ENCODE results near the gene UVRAG. TPM values are rescaled to one million over a fixed set of nuclear protein-coding genes. Genes with fewer than 3 reads are reported as not detected.

Gene UVRAG
- total RNA-seq, 1 donor from 2014 or later, result 80.4 TPM

DNA sequence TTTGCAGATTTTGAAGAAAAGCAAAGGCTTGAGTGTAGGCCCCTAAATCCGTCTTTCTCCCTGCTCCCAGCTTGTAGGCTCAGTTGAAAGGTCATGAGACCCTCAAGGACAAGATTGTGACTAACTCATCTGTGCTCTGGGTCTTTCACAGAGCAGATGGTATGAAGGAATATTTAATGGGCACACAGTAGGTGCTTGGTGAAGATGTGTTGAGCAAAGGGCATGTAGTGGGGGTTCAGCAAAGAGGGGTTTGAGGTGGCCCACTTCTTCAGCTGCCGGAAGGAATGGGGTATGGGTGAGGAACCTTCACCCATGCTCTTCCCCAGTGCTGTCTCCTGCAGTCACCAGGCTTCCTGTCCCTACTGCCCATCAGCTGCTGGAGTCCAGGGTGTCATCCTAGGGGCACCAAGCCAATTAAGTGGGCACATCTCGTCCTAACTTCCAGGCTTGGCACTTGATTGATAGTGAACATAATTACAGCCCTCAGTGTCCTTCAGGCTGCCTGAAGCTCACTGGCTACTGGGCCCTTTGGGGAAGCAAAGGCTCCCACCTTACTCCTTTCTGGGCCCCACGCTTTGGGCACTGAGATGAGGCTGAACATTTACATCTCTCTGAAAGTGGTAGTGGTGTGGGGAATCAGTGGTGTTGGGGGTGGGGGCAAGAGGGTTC is 31.5 kb upstream of the UVRAG start:
- no peak for DNase-seq (ENCODE audit: low spot score)

DNA sequence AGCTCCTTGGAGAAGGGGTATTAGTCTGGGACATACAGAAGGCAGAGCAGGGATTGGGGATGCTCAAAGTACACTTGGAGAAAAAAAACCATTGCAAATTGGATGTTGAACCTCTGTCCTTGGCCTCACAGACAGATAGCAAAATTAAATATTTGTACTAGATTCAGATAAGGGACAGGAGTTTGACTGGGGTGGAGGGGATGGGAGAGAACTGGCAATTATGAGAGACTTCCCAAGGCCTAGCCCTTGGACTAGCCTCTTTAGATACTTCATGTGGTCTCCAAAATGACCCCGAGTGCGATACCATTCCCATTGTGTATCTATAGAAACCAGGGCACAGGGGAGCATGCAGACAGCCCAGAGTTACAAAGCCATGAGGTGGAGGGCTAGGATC is 30.9 kb upstream of the UVRAG start:
- no peak for DNase-seq (ENCODE audit: low spot score)

DNA sequence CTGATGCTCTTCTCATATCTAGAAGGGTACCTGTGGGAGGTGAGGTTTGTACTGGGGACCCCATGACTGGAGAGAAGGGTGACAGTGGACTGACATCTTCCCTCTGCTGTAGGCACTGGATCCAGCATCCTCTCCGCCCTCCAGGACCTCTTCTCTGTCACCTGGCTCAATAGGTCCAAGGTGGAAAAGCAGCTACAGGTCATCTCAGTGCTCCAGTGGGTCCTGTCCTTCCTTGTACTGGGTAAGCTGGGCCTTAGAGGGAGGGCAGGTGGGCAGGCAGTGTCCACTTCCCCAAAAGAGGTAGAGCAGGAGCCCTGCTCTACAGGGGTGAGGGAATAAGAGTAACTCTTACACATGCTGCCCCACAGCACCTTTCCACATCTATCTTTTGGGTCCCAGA is 30.5 kb upstream of the UVRAG start:
- no peak for DNase-seq (ENCODE audit: low spot score)

DNA sequence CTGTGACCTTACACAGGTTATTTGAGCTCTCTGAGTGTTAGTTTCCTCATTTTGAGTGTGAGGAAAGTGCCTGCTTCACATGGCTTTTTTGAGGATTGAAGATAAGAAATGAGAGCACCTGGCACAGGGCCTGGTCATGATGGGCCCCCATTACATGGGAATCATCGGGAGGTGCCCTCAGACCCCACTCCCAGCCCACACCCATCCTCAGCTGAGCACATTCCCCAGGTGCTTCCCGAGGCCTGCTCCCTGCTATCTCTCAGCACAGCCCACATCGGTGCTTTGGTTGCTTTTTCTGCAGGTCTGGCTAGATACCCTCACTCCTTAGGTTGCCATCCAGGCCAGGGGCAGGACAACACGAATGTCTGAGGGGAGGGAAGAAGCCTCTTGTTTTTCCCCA is 29.8 kb upstream of the UVRAG start:
- DNase-seq (ENCODE audit: low spot score), result no peak

DNA sequence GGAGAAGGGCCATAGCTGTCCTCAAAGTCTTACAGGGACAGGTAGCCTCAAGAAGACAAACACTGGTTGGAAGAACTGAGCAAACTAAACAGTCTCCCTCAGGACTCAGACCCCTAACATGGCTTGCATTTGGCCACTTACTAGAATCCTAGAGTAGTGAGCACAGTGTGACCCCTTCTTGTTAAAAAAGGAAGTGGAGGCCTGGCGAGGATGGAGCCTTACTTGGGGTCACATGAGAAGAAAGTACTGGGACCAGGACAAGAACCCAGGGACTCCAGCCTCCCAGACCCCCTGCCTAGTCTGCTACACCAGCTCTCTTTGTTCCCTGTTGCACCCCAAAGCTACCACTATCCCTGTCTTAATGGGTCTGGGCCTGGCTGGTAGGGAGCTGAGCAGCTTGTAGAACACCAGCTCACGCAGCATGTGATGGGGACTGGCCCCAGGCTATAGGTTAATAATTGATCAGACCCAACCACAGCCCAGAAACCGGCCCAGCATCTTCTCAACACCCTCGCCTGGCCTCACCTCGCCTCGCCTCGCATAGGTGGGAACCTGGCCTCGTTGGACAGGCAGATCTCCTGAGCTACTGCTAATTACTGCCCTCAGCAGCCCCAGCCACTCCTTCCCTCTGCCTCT is 28.8 kb upstream of the UVRAG start:
- DNase-seq (ENCODE audit: low spot score), result no peak

DNA sequence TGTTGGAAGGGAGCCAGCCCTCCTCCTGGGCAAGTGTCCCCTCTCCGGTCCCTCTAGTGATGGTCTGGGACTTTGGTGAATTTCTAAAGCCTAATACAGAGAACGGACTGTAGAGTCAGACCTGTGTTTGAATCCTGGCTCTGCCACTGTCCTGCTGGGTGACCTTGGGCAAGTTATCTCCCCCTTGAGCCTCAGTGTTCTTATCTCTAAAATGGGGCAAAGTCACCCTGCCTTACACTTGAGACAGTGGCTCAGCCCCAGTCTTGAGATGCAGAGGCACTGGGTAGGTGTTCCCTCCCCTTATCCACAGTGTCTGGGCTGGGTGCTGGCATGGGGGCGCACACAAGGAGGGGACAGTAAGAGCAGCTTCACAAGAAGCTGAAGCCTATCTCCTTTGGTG is 25.5 kb upstream of the UVRAG start:
- DNase-seq (ENCODE audit: low spot score), result no peak

- no peak for DNase-seq (ENCODE audit: low spot score)
These were observed 24.0 kb upstream of the UVRAG start for GRCh38 chr11:75790986-75791385.

DNA sequence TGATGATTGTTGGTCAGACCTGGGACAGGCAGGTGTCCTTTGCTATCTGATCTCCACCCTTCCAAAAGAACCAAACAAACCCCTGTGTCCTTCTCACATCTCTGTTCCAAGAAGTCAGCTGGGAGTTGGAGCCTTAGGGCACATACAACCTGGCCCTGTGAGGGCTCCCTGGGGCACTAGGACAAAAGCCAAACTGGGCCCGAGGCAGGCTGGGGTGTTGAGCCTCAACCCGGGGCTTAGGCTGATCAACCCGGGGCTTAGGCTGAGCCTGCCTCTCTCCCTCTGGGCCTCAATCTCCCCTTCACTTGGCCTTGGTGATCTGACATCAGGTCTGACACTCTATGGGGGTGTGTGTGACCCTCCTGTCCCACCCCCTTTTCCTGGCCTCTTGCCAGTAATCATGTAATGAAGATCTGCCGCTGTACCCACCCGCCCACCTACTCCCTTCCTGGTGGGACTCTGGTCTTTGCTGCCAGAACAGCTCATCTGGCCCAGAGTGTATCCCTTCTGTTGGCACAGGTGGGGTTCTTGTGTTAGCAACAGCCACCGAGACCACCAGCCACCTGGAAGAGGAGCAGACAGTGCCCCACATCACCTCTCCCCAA is 22.8 kb upstream of the UVRAG start:
- DNase-seq (ENCODE audit: low spot score), result no peak

- no peak for DNase-seq (ENCODE audit: low spot score)
These were observed 21.8 kb upstream of the UVRAG start for GRCh38 chr11:75792997-75793800.

- no peak for DNase-seq (ENCODE audit: low spot score)
These were observed 21.0 kb upstream of the UVRAG start for GRCh38 chr11:75793966-75794365.

DNA sequence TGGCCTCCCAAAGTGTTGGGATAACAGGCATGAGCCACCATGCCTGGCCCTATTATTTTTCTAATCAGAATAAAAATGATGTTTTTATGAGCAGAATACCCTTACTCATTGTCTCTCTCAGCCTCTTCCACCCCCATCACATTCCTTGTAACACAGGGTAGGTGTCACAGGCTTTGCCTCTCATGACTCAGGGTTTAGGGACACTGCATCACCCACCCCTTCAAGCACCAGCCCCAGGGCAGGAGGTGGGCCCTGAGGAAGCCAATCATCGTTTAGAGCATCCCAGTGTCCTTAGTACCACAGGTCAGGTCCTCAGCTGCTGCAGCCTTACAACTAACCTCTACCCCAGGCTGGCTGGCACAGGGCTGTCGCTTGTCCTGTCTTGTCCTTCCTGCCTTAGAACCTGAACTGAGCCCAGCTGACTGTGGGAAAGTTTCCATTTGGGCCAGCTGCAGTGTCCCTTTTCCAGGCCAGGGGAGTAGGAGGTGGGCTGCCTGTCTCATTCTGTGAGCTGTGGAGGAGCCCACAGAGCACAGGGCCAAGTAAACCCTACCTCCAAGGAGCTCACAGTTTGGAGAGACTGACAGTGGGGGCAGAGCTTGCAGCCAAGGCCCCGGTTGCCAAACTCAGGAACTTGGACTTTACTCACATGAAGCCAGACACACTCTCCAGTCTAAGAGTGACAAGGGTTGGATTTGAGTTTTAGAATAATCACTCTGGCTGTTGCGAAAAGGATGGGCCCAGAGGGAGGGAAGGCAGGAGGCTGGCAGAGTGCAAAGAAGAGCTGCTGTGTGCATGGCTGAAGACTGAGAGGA is 19.5 kb upstream of the UVRAG start:
- no peak for DNase-seq (ENCODE audit: low spot score)

- DNase-seq (ENCODE audit: low spot score), result no peak
These were observed 18.9 kb upstream of the UVRAG start for GRCh38 chr11:75796091-75796435.

GRCh38 chr11:75797116-75797515 is 17.9 kb upstream of the UVRAG start:
- no peak for DNase-seq (ENCODE audit: low spot score)

GRCh38 chr11:75797792-75798191 is 17.2 kb upstream of the UVRAG start:
- no peak for DNase-seq (ENCODE audit: low spot score)

DNA sequence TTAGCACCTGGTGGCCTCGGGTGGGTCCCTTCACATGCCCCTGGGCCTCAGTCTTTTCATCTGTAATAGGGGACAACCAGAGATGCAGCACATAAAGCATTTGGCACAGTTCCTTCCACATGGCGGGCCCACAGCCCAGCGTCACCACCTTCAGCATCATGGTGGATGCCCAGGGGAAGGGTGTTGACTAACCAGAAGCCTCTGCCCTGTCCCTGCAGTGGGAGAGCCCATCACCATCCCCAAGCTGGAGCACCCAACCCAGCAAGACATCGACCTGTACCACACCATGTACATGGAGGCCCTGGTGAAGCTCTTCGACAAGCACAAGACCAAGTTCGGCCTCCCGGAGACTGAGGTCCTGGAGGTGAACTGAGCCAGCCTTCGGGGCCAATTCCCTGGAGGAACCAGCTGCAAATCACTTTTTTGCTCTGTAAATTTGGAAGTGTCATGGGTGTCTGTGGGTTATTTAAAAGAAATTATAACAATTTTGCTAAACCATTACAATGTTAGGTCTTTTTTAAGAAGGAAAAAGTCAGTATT is 14.8 kb upstream of the UVRAG start:
- peak; percentile 69 for DNase-seq (ENCODE audit: low spot score)

DNA sequence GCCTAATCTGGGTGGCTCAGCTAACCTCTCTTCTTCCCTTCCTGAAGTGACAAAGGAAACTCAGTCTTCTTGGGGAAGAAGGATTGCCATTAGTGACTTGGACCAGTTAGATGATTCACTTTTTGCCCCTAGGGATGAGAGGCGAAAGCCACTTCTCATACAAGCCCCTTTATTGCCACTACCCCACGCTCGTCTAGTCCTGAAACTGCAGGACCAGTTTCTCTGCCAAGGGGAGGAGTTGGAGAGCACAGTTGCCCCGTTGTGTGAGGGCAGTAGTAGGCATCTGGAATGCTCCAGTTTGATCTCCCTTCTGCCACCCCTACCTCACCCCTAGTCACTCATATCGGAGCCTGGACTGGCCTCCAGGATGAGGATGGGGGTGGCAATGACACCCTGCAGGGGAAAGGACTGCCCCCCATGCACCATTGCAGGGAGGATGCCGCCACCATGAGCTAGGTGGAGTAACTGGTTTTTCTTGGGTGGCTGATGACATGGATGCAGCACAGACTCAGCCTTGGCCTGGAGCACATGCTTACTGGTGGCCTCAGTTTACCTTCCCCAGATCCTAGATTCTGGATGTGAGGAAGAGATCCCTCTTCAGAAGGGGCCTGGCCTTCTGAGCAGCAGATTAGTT is 14.2 kb upstream of the UVRAG start:
- peak; percentile 74 for DNase-seq (ENCODE audit: low spot score)

- peak; percentile 83 for DNase-seq (ENCODE audit: low spot score)
These were observed 13.5 kb upstream of the UVRAG start for GRCh38 chr11:75801362-75802020.

DNA sequence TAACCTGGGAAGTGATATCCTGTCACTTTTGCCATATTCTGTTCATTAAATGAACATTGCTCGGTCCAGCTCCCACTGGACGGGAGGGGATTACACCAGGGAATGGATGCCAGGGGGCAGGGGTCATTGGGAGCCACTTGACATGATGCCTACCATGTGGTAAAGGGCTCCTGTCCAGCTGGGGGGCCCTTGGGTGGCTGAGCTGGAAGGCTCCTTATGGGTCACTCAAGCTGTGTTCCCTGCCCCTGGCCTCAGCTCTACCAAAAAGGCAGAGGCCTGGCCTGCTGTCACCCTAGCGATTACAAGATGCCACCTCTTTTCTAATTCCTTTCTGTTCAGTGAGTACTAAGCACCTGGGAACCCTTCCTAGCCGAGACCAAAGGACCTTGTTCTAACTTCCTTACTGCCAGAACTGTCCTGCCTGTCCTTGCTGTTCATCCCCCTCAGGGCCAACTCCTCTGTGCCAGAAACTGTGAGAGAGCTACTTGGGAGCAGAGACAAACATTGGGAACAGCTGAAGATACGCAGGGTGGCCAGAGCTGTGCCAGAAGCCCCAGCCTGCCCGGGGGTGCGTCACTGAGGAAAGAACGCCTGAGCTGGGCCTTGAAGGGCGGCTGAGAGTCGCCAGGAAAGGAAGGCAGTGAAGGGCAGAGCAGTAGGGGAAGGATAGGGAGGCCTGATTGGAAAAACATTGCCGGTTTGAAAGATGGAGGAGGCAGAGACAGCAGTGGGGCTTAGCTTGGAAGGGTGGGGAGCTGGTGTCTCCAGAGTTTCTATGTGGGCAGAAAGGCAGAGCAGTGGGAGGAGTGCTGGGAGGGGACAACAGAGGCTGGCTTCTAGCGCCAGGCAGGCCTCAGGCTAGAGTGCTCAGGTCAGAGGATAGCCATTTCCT is 12.7 kb upstream of the UVRAG start:
- DNase-seq (ENCODE audit: low spot score), result peak; percentile 65

All from mesenteric fat pad (tissue), 1 donor.